NOMO-1 treated with dmso at 0.1 percent for 144 hours (cell line): ENCODE measurements around the gene RNF166.

Experiments used
- DNase-seq: peaks from one replicate; lab custom pipeline; 2025; ENCODE audit not compliant: unreplicated experiment; lab: John Stamatoyannopoulos, UW

RNF166 gene

DNA sequence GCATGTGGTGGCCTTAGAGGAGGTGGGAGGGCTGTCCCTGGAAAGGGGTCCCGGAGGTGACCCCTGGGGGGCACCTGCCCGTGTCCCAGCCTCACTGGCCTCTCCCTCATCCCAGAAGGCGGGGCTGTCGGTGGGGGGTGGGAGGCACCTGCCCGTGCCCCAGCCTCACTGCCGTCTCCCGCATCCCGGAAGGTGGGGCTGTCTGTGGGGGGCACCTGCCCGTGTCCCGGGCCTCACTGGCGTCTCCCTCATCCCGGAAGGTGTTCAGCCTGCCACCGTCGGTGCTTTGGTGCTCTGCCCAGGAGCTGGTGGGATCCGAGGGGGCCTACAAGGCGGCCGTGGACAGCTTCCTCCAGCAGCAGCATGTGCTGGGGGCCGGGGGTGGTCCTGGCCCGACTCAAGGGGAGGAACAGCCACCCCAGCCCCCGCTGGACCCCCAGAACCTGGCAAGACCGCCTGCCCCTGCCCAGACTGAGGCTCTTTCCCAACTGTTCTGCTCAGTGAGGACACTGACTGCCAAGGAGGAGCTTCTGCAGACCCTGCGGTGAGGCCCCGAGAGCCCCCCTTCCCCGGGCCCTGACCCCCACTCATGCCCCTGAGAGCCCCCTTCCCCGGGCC is 6.3 kb upstream of the RNF166 start:
- no peak for DNase-seq

GRCh38 chr16:88711750-88712340 is 5.6 kb upstream of the RNF166 start:
- DNase-seq = no peak

DNA sequence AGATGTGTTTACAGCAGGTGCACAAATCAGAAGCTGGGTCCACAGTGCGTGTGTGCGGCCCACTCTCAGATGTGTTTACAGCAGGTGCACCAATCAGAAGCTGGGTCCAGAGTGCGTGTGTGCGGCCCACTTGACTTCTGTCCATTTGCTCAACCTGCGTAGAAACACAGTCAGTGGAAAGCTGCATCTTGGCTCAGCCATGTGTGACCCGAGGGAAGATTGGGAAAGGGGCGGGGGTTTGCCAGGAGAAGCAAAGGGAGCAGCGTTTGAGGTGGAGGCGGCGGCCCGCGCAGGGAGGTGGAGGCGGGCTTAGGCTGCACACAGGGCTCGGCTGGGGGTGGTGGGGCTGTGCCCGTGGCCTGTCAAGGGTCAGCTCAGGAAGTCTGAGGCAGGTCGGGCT is 4.3 kb upstream of the RNF166 start:
- no peak for DNase-seq

DNA sequence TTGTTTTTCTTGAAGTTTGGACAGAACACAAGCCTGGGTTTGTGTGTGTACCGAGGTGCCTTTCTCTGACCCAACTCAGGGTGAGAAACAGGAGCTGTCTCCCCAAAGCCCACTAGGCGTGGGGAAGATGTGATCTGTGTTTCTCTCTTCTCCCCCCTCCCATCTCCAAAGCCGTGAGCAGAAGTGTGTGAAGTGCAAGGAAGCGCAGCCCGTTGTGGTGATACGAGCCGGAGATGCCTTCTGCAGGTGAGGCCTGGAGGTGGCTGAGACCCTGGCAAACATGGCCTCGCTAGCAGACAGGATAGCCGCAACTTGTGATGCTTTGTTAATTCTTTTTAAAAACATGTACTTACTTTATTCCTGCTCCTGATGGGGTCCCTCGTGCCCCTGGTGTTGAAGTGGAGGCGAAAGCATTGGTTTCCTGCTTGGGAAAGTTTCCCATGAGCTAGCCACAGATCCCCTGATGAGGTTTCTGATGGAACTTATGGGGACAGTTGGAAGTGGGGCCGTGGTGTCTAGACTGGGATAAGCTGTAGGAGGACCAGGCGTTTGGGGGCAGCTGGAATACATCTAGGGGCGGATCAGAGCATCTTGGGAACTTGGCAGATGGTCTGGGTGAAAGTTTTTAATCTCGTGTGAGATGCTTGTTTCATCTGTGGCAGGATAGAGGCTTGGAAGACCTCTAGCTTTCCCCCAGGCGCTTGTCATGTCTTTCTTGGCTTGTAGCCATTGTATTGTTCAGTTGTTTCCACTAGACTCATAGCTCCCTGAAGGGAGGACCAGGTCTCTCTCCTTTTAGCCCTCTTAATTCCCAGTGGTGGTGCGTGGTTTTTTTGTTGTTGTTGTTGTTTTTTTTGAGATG is 988 bp upstream of the RNF166 start:
- DNase-seq = no peak

DNA sequence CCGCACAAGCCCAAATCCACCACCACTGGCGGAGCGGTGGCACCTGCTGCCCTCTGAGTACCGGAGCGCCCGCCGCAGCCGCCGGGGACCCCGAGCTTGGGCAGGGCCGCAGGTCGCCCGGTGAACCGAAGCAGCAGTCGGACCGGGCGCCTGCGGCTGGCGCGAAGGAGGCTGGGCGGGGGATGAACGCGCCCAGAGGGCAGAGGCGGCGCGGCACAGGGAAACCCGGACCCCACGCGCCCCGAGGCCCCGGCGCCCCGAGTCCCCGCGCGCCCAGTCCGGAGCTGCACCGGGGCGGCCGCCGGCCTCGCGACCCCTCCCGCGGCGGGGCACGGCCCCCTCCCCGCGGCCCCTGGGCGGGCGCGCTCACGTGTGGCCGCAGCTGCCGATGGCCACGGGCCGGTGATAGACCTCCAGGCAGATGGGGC is 393 bp downstream of the RNF166 start:
- DNase-seq = no peak

DNA sequence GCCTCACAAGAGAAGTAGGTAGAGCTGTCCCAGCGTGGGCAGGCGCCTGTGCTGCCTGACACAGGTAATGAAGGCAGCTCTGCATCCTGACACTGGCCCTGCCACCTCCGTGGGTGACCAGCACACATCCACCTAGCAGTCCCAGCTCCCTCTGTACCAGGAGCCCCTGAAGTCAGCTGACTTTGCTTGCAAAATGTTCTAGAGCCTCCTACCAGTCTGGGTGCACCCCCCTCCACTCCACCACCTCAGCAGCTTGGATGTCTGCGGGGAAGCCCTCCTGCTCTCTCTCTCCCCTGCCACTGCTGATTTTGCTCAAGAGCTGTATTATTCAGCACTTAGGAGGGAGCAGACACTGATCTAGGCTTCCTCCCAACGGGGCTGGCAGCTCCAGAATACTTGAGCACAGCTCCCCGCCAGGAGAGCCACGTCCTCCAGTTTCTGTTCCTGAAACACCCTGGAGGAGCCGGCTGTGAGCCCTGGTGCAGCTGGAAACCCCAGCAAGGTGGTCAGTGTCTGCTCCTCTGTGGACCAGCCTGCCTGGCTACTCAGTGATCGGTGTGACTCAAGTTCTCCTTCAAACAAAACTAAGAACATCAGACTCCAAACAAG is 1.0 kb downstream of the RNF166 start:
- peak; percentile 69 for DNase-seq

- DNase-seq = peak; percentile 67
Observed at GRCh38 chr16:88703486-88704309, 2.5 kb downstream of the RNF166 start.

GRCh38 chr16:88702371-88703210 is 3.6 kb downstream of the RNF166 start:
- peak; percentile 40 for DNase-seq

DNA sequence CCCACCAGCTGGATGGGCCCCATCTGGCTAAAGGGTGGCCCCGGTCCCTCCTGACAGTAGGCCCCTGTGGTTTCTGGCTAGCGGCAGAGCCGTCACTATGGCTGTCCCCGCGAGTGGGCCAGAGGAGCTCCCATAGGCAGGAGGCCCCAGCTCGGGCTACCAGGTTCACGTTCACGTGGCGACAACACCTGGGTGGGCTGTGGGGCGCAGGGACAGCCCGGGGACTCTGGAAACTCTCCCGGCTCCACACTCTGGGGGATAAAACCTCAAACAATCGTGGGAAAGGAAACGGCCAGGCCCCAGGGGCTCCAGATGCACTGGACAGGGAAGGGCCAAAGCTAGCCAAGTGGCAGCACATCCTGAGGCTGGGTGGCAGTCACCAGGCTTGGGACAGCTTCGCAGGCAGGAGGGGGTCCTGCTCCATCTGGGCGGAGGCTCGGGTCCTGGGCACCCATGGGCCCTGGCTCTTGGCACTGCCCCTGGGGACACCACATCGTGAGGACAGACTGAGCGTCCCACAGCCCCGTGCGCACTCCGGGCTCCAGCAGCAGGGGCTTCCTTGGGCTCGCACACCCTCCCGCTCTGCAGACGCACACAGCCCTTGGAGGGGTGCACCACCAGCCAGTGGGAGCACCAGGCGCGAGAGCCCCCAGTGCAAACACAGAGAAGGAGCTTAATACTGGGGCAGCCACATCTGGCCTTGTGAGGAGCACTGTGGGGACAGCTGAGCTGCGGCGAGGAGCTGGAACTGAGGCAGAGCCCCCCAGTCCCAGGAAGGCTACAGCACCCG is 4.4 kb downstream of the RNF166 start:
- DNase-seq = no peak

DNA sequence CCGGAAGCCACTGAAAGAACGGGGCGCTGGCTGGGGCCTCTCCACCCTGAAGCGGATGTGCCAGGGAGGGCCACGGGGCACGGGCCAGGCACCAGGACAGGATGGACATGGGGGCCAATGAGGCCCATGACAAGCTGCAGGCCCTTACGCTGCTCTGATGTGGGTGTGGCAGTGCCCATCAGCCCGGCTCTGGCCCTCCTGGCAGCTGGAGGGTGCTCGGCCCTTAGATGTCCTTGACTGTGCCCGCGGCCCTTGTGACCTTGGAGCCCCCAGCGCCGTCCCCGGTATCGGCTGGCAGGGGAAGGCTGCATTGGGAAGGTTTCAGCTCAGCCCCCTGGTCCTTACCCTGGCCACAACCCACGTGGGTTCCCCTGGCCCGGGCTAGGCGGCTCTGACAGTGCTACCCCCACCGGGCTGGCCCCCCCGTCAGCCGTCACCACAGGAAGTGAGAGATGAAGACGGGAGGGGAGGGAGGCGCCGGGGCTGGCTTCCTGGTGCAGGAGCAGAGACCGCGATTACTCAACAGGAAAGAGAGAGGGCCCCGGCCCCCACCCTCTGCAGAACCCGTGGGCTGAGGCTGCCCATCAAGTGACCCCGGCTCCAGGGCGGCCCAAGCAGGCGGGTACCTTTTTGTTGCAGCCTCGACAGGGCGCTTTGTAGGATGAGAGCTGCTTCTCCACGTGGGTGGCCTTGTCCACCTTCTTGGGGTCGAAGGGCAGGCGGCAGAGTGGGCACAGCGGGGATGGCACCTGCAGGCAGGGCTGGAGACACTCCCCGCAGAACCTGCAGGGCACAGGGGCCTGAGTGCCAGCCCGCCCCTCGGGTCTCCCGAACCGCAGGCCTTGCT is 5.3 kb downstream of the RNF166 start:
- DNase-seq = peak; percentile 96

DNA sequence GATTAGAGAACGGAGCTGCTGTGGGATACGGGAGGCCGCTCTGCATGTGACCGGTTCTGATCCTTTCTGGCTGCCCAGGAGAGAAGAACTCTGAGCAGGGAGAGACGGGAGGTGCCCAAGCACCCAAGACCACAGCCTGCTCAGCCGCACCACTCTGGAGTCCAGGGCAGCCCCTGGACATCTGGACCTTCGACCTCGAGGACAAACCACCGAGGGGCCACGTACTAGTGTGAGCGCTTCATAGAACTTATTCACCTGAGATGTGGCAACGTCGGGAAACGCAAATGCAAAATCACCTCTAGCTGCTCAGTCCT is 5.9 kb downstream of the RNF166 start:
- DNase-seq = no peak

DNA sequence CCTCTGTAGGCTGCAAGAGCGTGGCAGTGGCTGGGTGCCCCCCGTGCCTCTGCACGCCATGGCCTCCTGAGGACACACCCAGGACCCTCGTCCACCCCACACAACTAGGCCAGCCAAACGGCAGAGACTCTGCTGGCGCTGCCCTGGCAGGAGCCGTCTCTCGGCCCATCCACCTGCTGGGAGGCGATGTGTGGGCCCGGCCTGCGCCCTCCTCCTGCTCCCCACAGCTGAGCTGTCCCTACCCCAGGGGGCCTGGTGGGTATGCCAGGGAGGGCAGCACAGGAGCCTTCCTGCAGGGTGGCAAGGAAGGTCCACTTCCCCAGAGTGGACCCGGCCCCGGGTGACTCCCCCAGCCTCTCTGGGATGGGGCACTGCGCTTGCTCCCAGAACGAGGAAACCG is 7.0 kb downstream of the RNF166 start:
- DNase-seq = no peak

DNA sequence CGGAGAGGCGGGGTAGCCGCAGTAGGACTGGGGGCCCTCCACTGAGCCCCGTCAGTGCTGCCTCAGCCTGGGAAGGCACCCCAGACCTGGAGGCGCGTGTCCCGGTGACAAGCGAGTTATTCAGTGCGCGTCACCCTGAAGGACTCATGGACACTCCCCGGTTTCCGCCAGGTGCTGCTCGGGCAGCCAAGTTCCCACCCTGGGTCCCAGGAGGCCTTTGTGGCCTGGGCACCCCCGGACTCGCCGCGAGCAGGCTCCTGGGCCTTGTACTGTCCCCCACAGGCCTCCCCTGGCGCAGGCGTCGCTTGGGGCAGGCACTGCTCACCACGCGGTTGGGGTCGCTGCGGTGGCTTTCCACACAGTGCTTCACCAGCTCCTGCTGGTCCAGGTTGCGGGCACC is 7.6 kb downstream of the RNF166 start:
- no peak for DNase-seq

DNA sequence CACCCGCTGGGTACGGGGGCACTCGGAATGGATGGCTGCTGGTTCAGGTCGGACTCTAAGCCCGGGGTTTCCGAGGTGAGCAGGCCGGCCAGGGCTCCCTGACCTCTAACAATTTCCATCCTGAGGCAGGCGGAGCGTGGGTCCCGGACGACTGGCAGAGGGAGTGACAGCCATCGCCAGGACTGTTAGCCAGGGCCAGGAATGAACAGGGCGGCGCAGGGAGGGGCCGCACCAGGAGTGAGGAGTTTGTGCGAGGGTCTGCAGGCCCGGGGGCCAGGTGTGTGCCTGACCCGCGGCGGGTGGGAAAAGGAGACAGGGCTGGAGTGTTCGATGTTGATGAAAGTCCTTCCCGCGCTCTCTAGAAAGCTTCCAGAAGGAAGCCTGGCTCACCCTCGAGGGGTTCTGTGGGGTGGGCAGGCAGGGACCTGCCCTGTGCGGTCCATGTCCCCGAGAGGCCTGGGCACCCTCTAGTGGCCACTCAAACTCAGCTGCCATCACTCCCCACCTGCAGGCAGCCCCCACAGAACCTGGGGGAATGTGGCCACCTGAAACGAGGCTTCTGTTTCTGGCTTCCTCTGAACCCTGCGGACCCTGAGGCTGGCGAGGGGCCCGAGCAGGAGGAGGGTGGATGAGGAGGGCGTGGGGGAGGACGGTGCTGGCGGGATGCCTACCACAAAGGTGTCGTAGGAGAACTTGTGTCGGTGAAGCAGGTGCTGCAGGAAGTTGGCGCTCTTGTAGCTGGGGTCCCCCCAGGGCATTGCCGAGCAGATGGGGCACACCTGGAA is 8.2 kb downstream of the RNF166 start:
- no peak for DNase-seq

DNA sequence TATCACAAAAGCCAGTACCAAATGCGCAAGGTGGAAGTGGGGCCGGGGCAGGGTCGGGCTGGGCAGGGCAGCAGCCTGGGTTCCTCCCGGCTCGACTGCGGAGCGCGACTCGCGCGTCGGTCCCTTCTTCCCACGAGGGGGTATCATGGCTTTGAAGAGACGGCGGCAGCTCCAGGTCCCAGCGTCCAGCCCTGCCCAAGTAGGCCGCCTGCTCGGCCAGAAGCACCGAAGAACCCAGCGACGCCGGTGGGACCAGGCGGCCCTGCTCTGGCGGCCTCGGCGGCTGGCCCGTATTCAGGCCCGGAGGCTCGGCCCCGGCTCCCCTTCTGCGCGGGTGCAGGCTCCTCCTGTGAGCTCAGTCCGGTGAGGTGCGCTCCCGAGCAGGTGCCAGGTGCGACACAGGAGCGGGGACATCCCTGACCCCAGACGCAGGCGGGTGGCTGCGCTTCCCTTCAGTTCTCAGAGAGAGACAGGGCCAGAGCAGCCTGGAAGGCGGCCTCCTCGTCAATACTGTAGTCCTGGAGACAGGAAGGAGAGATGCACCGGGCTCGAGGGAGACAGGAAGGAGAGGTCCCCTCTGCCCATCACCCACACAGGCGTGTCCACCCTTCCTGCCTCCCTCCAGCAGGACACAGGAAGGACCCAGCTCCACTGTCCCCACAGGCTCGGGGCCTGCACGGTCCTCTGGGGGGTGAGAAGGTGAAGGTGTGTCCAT is 8.9 kb downstream of the RNF166 start:
- no peak for DNase-seq

DNA sequence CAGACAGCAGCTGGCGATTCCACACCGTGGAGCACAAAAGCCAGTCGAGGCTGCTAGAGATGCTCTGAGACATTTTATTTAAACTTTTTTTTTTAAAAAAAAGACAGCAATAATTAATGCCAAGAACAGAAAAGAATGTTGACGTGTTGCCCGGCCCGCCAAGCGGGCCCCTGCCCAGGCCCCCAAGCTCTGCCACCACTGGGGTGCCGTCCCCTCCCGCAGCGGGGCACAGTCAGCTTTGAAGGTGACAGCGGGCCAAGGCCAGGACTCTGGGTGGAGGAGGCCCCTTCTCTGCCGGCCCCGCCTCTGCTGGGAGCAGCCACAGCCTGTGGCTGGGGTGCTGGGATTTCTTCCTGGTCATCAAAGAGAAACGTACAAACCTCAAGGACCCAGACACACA is 9.8 kb downstream of the RNF166 start:
- DNase-seq = no peak

- no peak for DNase-seq
Observed at GRCh38 chr16:88695753-88696152, 10.5 kb downstream of the RNF166 start.
